T-helper 17 cell (primary cell): ENCODE results near the gene REV1. TPM values are rescaled to one million over a fixed set of nuclear protein-coding genes. Genes with fewer than 3 reads are reported as not detected.
"Not testable (repeated sequence)": the region's sequence is repeated elsewhere in the genome, so short reads cannot be mapped to it uniquely, and the experiment has no call there.

Experiments
- ATAC-seq: fragments of 150-1000 bp; cut with Tn5 transposase; 2 replicates; pipeline ENCODE4 v1.10.0; 2021; ENCODE audit warnings: mild to moderate bottlenecking, moderate library complexity
- DNase-seq, 3 donors: peaks; one replicate each; pipeline versions ENCODE4 v3.0.0 to v3.0.0-alpha.2; 2020 to 2021
- H3K9me3 ChIP-seq: one replicate; pipeline ENCODE4 v1.7.0; 2013; ENCODE audit warnings: low read length, mild to moderate bottlenecking; ENCODE audit not compliant: control insufficient read depth, poor library complexity, severe bottlenecking
- H3K27ac Mint-ChIP-seq: one replicate; pipeline ENCODE4 v1.8.0; 2022; ENCODE audit warnings: mild to moderate bottlenecking, moderate library complexity, mixed read lengths
- H3K27me3 Mint-ChIP-seq: one replicate; pipeline ENCODE4 v1.8.0; 2022; ENCODE audit warnings: mixed read lengths
- H3K36me3 Mint-ChIP-seq: one replicate; pipeline ENCODE4 v1.8.0; 2022; ENCODE audit warnings: low read depth, mixed read lengths
- H3K4me1 Mint-ChIP-seq: one replicate; pipeline ENCODE4 v1.8.0; 2022; ENCODE audit warnings: mild to moderate bottlenecking, mixed read lengths
- H3K4me3 Mint-ChIP-seq: one replicate; pipeline ENCODE4 v1.8.0; 2022; ENCODE audit warnings: mild to moderate bottlenecking, moderate library complexity, mixed read lengths
- total RNA-seq, 4 donors: library from RNA in 2 of 4; stranded (reverse) in 2 of 4; gene quantifications; one replicate each; pipeline ENCODE4 v1.2.3 and lab custom pipeline; 2022 to 2026

The REV1 gene
- total RNA-seq, 2 donors from 2014 or later: 41.7 to 47.3 TPM

- no peak overlapping the region for H3K27ac Mint-ChIP-seq
- peaks cover 4% of the 10 kb centered on the region for H3K36me3 Mint-ChIP-seq
- H3K27me3 Mint-ChIP-seq: no peaks in the 10 kb centered on the region
- H3K4me1 Mint-ChIP-seq: peaks cover 38% of the 10 kb centered on the region
- no peaks in the 10 kb centered on the region for H3K9me3 ChIP-seq
- DNase-seq (no peak), ATAC-seq (no peak)
- no peak overlapping the region for H3K4me3 Mint-ChIP-seq
Measured at GRCh38 chr2:99478632-99479031, 11.2 kb downstream of the REV1 start.

- Mint-ChIP-seq H3K27me3 (no peaks in the 10 kb centered on the region), H3K4me1 (peaks cover 41% of the 10 kb centered on the region), H3K27ac (no peak overlapping the region), H3K36me3 (peaks cover 4% of the 10 kb centered on the region), H3K4me3 (no peak overlapping the region)
- no peaks in the 10 kb centered on the region for H3K9me3 ChIP-seq
- ATAC-seq: no peak
- DNase-seq: no peak
Measured at GRCh38 chr2:99477054-99477453, 12.8 kb downstream of the REV1 start.

- ATAC-seq: no peak
- Mint-ChIP-seq H3K4me3 (no peak overlapping the region), H3K36me3 (peaks cover 4% of the 10 kb centered on the region), H3K4me1 (peaks cover 42% of the 10 kb centered on the region), H3K27ac (no peak overlapping the region), H3K27me3 (no peaks in the 10 kb centered on the region)
- H3K9me3 ChIP-seq: no peaks in the 10 kb centered on the region
- DNase-seq: no peak
Measured at GRCh38 chr2:99476629-99477028, 13.2 kb downstream of the REV1 start.

- H3K36me3 Mint-ChIP-seq, DNase-seq, H3K27me3 Mint-ChIP-seq, ATAC-seq, H3K4me3 Mint-ChIP-seq, H3K9me3 ChIP-seq: not testable (repeated sequence)
- Mint-ChIP-seq H3K27ac (peak overlapping the region; percentile 29), H3K4me1 (peaks cover 41% of the 10 kb centered on the region)
Measured at GRCh38 chr2:99475095-99475494, 14.7 kb downstream of the REV1 start.

GRCh38 chr2:99473518-99474083 is 16.2 kb downstream of the REV1 start:
- no peak overlapping the region for H3K4me3 Mint-ChIP-seq
- no peaks in the 10 kb centered on the region for H3K27me3 Mint-ChIP-seq
- H3K27ac Mint-ChIP-seq: no peak overlapping the region
- peaks cover 2% of the 10 kb centered on the region for H3K36me3 Mint-ChIP-seq
- ATAC-seq: no peak
- H3K4me1 Mint-ChIP-seq: peaks cover 42% of the 10 kb centered on the region
- no peak for DNase-seq
- H3K9me3 ChIP-seq: no peaks in the 10 kb centered on the region

GRCh38 chr2:99472600-99472960 is 17.2 kb downstream of the REV1 start:
- peaks cover 40% of the 10 kb centered on the region for H3K4me1 Mint-ChIP-seq
- no peaks in the 10 kb centered on the region for H3K27me3 Mint-ChIP-seq

GRCh38 chr2:99471654-99472599 is 17.9 kb downstream of the REV1 start:
- Mint-ChIP-seq H3K36me3 (no peaks in the 10 kb centered on the region), H3K4me1 (peaks cover 41% of the 10 kb centered on the region), H3K4me3 (no peak overlapping the region), H3K27me3 (no peaks in the 10 kb centered on the region), H3K27ac (no peak overlapping the region)
- no peaks in the 10 kb centered on the region for H3K9me3 ChIP-seq
- ATAC-seq: no peak
- DNase-seq: no peak

More at GRCh38 chr2:99472600-99472960, 17.2 kb downstream of the REV1 start:
- no peak for DNase-seq
- Mint-ChIP-seq H3K36me3 (no peaks in the 10 kb centered on the region), H3K4me3 (no peak overlapping the region), H3K27ac (no peak overlapping the region)
- no peaks in the 10 kb centered on the region for H3K9me3 ChIP-seq
- ATAC-seq: no peak

GRCh38 chr2:99470957-99471356 is 18.9 kb downstream of the REV1 start:
- H3K27ac Mint-ChIP-seq: peak overlapping the region; percentile 12
- DNase-seq (no peak), ATAC-seq (no peak)
- H3K4me1 Mint-ChIP-seq: peaks cover 40% of the 10 kb centered on the region
- no peak overlapping the region for H3K4me3 Mint-ChIP-seq
- no peaks in the 10 kb centered on the region for H3K36me3 Mint-ChIP-seq
- H3K9me3 ChIP-seq: no peaks in the 10 kb centered on the region
- H3K27me3 Mint-ChIP-seq: no peaks in the 10 kb centered on the region

- H3K4me3 Mint-ChIP-seq, H3K27me3 Mint-ChIP-seq, DNase-seq, H3K9me3 ChIP-seq, ATAC-seq, H3K36me3 Mint-ChIP-seq: not testable (repeated sequence)
- H3K4me1 Mint-ChIP-seq: peaks cover 42% of the 10 kb centered on the region
- peak overlapping the region; percentile 12 for H3K27ac Mint-ChIP-seq
Measured at GRCh38 chr2:99470459-99470858, 19.4 kb downstream of the REV1 start.

GRCh38 chr2:99469394-99469793 is 20.4 kb downstream of the REV1 start:
- ATAC-seq (no peak), DNase-seq (no peak)
- H3K4me3 Mint-ChIP-seq: no peak overlapping the region
- H3K36me3 Mint-ChIP-seq: peaks cover 2% of the 10 kb centered on the region
- no peak overlapping the region for H3K27ac Mint-ChIP-seq
- no peaks in the 10 kb centered on the region for H3K27me3 Mint-ChIP-seq
- no peaks in the 10 kb centered on the region for H3K9me3 ChIP-seq
- peaks cover 36% of the 10 kb centered on the region for H3K4me1 Mint-ChIP-seq

GRCh38 chr2:99468155-99468554 is 21.7 kb downstream of the REV1 start:
- Mint-ChIP-seq H3K27me3 (no peaks in the 10 kb centered on the region), H3K27ac (no peak overlapping the region), H3K4me3 (no peak overlapping the region), H3K4me1 (peaks cover 30% of the 10 kb centered on the region), H3K36me3 (peaks cover 2% of the 10 kb centered on the region)
- no peak for ATAC-seq
- H3K9me3 ChIP-seq: no peaks in the 10 kb centered on the region
- DNase-seq: no peak

- no peaks in the 10 kb centered on the region for H3K9me3 ChIP-seq
- no peak overlapping the region for H3K4me3 Mint-ChIP-seq
- H3K4me1 Mint-ChIP-seq: peaks cover 29% of the 10 kb centered on the region
- no peak overlapping the region for H3K27ac Mint-ChIP-seq
- no peak for DNase-seq
- H3K27me3 Mint-ChIP-seq: no peaks in the 10 kb centered on the region
- peaks cover 2% of the 10 kb centered on the region for H3K36me3 Mint-ChIP-seq
- no peak for ATAC-seq
Measured at GRCh38 chr2:99467390-99467789, 22.4 kb downstream of the REV1 start.

- Mint-ChIP-seq H3K27ac (no peak overlapping the region), H3K4me3 (no peak overlapping the region), H3K4me1 (peaks cover 12% of the 10 kb centered on the region), H3K27me3 (no peaks in the 10 kb centered on the region), H3K36me3 (peaks cover 13% of the 10 kb centered on the region)
- ATAC-seq (no peak), DNase-seq (no peak)
- no peaks in the 10 kb centered on the region for H3K9me3 ChIP-seq
Measured at GRCh38 chr2:99461828-99462483, 27.9 kb downstream of the REV1 start.
